Vagina (tissue), 2 donors: ENCODE results near the gene LRRIQ1. TPM values are rescaled to one million over a fixed set of nuclear protein-coding genes. Genes with fewer than 3 reads are reported as not detected.
"Not testable (repeated sequence)": the region's sequence is repeated elsewhere in the genome, so short reads cannot be mapped to it uniquely, and the experiment has no call there.

Experiments
- DNase-seq, 2 donors: peaks; one replicate each; pipeline ENCODE4 v3.0.0-alpha.2; 2017; ENCODE audit errors: extremely low spot score in 2 of 2
- H3K27ac ChIP-seq: fragments of 200-600 bp; sonication (generic); one replicate; pipeline ENCODE4 v1.5.1; 2019
- H3K27me3 ChIP-seq: fragments of 200-600 bp; sonication (generic); one replicate; pipeline ENCODE4 v1.5.1; 2019
- H3K36me3 ChIP-seq, 2 donors: fragments of 200-600 bp; sonication (generic); one replicate each; pipeline ENCODE4 v1.5.1; 2017 to 2019
- H3K4me1 ChIP-seq: fragments of 200-600 bp; sonication (generic); one replicate; pipeline ENCODE4 v1.5.1; 2019
- H3K4me3 ChIP-seq, 2 donors: fragments of 200-600 bp; sonication (generic); 1 replicate in 1 of 2; 2 replicates in 1 of 2; pipeline ENCODE4 v1.5.1; 2016 to 2019
- H3K9me3 ChIP-seq: fragments of 200-600 bp; sonication (generic); one replicate; pipeline ENCODE4 v1.5.1; 2019
- CTCF ChIP-seq, 3 experiments: fragments of 450-650 bp in 2 of 3; fragments of 200-600 bp in 1 of 3; sonication (generic) in 1 of 3; IDR thresholded peaks; one replicate each; pipeline ENCODE4 v1.5.1; 2017 to 2019; ENCODE audit warnings: antibody characterized with exemption in 3 of 3, mild to moderate bottlenecking in 2 of 3, moderate library complexity in 2 of 3
- POLR2A ChIP-seq, 2 donors: fragments of 450-650 bp; IDR thresholded peaks; one replicate each; pipeline ENCODE4 v1.6.1; 2017; ENCODE audit warnings: antibody characterized with exemption in 2 of 2, mild to moderate bottlenecking in 2 of 2, moderate library complexity in 2 of 2
- POLR2AphosphoS5 ChIP-seq, 2 donors: sonication (generic); formaldehyde crosslinking; IDR thresholded peaks; one replicate each; pipeline ENCODE4 v1.9.0; 2017; ENCODE audit warnings: antibody characterized with exemption in 2 of 2, mild to moderate bottlenecking in 2 of 2, low read depth in 1 of 2; ENCODE audit not compliant: insufficient read depth in 1 of 2
- intact Hi-C: fragments of 100-400 bp; cut with DNase I; formaldehyde crosslinking; loops from one replicate; pipeline ENCODE4 v1.15.1; 2023
- total RNA-seq: library from RNA; depleted of rRNA; stranded (reverse); fragments of >200 nt; gene quantifications from one replicate; pipeline ENCODE4 v1.2.3, GENCODE V29; 2016

The LRRIQ1 gene
- total RNA-seq, 1 donor from 2014 or later = 0.25 TPM

DNA sequence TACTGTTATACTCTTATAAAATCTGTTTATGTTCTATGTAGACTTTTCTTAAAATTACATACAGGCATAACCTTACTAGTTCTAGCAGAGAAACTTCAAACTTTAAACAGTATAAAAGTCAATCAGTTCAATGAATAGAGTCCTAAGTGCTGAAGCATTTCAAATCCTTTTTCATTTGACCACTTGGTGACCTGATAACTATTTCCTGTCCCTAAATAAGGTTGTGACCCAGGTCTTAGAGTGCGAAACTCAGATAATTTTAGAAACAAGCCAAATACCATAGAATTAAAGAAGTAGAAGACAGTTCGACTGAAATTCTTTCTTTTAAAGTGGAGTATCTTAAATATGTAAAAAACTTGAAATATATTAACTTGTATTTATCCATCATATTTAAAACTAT is 147.7 kb downstream of the LRRIQ1 start:
- no peak overlapping the region for H3K4me3 ChIP-seq
- no peak overlapping the region for H3K27ac ChIP-seq
- peaks cover 7% of the 10 kb centered on the region for H3K4me1 ChIP-seq
- H3K9me3 ChIP-seq = no peaks in the 10 kb centered on the region
- TF ChIP-seq CTCF (IDR thresholded peaks at IDR 0.05) = no peak
- no peaks in the 10 kb centered on the region for H3K27me3 ChIP-seq
- DNase-seq = no peak
- intact Hi-C loops = no loop called here
- H3K36me3 ChIP-seq = no peaks in the 10 kb centered on the region

DNA sequence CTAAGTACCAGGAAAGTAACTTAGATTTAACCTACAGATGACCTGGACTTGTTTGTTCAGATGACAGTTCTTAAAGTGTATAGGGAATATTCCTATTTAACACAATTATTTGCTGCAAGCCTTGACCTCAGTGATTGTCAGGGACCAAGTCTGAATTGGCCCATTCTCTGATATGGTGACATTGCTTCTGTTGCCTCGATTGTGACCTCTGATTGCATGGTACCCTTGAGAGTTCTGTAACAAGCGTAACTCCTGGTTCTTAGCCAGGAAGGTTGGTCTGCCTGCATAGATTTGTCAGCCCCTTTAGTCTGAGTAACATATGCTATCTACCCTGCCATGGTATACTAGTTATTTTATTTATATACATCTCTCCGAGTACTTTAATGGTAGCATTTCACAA is 150.1 kb downstream of the LRRIQ1 start:
- Histone ChIP-seq H3K4me1 (peaks cover 7% of the 10 kb centered on the region), H3K27ac (no peak overlapping the region), H3K27me3 (no peaks in the 10 kb centered on the region), H3K9me3 (no peaks in the 10 kb centered on the region), H3K4me3 (no peak overlapping the region), H3K36me3 (no peaks in the 10 kb centered on the region)
- DNase-seq = no peak
- TF ChIP-seq POLR2A (IDR thresholded peaks at IDR 0.05) (no peak), CTCF (IDR thresholded peaks at IDR 0.05) (no peak), POLR2AphosphoS5 (IDR thresholded peaks at IDR 0.05; ENCODE audit: insufficient read depth in 1 of 2, low read depth in 1 of 2) (no peak)
- intact Hi-C loops = no loop called here

DNA sequence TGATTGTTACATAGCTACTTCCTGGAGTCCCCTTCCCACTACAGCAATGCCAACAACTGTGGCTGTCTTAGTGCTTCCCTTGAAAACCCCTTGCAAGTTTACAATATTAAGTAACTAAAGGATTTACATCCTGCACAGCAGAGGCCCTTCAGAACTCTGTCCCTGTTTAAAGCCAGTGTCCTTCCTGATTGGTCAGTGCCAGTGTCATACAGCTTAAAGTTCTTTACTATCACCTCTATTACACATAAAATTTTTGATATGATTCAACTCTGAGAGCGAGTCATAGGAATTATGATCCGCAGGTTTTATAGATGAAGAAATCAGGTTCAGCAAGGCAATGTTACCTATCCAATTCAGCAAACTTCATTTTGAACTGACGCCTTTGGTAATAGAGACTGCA is 152.5 kb downstream of the LRRIQ1 start:
- intact Hi-C loops = no loop called here
- Histone ChIP-seq H3K27ac (no peak overlapping the region), H3K36me3 (no peaks in the 10 kb centered on the region), H3K27me3 (no peaks in the 10 kb centered on the region), H3K4me3 (no peak overlapping the region), H3K4me1 (no peaks in the 10 kb centered on the region), H3K9me3 (no peaks in the 10 kb centered on the region)
- no peak for TF ChIP-seq POLR2A (IDR thresholded peaks at IDR 0.05)
- TF ChIP-seq CTCF (IDR thresholded peaks at IDR 0.05) = no peak
- no peak for TF ChIP-seq POLR2AphosphoS5 (IDR thresholded peaks at IDR 0.05; ENCODE audit: insufficient read depth in 1 of 2, low read depth in 1 of 2)
- no peak for DNase-seq

DNA sequence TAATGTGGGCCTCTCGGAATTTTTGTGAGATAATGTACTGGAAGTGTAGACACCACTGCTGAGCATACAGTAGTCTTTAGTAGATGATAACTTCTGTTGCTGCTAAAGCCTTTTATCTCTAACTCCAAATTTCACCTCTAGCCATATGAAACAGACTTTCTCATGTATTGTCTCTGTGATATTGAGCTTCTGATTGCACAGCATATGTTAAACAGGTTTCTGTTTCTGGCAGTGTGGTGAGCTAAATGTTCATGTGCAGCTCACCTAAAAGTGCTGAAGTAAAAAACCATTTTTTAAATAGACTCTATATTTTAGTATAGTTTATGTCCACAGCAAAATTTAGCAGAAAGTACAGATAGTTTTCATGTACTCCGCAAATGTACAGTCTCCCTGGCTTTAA is 154.6 kb downstream of the LRRIQ1 start:
- no peak overlapping the region for H3K4me3 ChIP-seq
- H3K27me3 ChIP-seq = no peaks in the 10 kb centered on the region
- H3K36me3 ChIP-seq = no peaks in the 10 kb centered on the region
- DNase-seq = no peak
- no peaks in the 10 kb centered on the region for H3K4me1 ChIP-seq
- H3K27ac ChIP-seq = no peak overlapping the region
- intact Hi-C loops = no loop called here
- no peak for TF ChIP-seq POLR2AphosphoS5 (IDR thresholded peaks at IDR 0.05; ENCODE audit: insufficient read depth in 1 of 2, low read depth in 1 of 2)
- TF ChIP-seq POLR2A (IDR thresholded peaks at IDR 0.05) = no peak
- no peak for TF ChIP-seq CTCF (IDR thresholded peaks at IDR 0.05)
- H3K9me3 ChIP-seq = no peaks in the 10 kb centered on the region

DNA sequence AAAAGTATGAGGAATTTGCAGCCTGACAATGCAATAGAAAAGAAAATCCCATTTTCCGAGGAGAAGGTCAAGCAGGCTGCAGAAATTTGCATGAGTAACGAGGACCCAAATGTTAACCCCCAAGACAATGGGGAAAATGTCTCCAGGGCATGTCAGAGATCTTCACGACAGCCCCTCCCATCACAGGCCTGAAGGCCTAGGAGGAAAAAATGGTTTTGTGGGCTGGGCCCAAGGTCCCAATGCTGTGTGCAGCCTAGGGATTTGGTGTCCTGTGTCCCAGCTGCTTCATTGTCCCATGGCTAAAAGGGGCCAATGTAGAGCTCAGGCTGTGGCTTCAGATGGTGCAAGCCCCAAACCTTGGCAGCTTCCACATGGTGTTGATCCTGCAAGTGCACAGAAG is 167.7 kb downstream of the LRRIQ1 start:
- H3K9me3 ChIP-seq, H3K4me3 ChIP-seq, intact Hi-C loops, H3K27me3 ChIP-seq, H3K36me3 ChIP-seq, H3K4me1 ChIP-seq, DNase-seq, H3K27ac ChIP-seq: not testable (repeated sequence)

- no peaks in the 10 kb centered on the region for H3K36me3 ChIP-seq
- intact Hi-C loops = no loop called here
- H3K4me1 ChIP-seq = no peaks in the 10 kb centered on the region
- H3K9me3 ChIP-seq = no peaks in the 10 kb centered on the region
- H3K4me3 ChIP-seq = no peak overlapping the region
- no peaks in the 10 kb centered on the region for H3K27me3 ChIP-seq
- DNase-seq = no peak
- H3K27ac ChIP-seq = no peak overlapping the region
- TF ChIP-seq POLR2AphosphoS5 (IDR thresholded peaks at IDR 0.05; ENCODE audit: insufficient read depth in 1 of 2, low read depth in 1 of 2) (no peak), POLR2A (IDR thresholded peaks at IDR 0.05) (no peak), CTCF (IDR thresholded peaks at IDR 0.05) (no peak)
Observed at GRCh38 chr12:85206543-85206942, 170.4 kb downstream of the LRRIQ1 start.

DNA sequence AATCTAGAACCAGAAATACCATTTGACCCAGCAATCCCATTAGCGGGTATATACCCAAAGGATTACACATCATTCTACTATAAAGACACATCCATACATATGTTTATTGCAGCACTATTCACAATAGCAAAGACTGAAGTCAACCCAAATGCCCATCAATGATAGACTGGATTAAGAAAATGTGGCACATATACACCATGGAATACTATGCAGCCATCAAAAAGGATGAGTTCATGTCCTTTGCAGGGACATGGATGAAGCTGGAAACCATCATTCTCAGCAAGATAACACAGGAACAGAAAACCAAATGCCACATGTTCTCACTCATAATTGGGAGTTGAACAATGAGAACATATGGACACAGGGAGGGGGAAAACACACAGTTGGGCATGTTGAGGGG is 188.2 kb downstream of the LRRIQ1 start:
- H3K4me1 ChIP-seq, H3K27me3 ChIP-seq, H3K9me3 ChIP-seq, H3K27ac ChIP-seq, H3K36me3 ChIP-seq, intact Hi-C loops, H3K4me3 ChIP-seq, DNase-seq: not testable (repeated sequence)
